ENCODE data around the gene DGKI. TPM values are rescaled to one million over a fixed set of nuclear protein-coding genes. Genes with fewer than 3 reads are reported as not detected.

The DGKI gene
- polyA plus RNA-seq, 4 donors, result 1.5 to 2.0 (median 1.7) TPM

DNA sequence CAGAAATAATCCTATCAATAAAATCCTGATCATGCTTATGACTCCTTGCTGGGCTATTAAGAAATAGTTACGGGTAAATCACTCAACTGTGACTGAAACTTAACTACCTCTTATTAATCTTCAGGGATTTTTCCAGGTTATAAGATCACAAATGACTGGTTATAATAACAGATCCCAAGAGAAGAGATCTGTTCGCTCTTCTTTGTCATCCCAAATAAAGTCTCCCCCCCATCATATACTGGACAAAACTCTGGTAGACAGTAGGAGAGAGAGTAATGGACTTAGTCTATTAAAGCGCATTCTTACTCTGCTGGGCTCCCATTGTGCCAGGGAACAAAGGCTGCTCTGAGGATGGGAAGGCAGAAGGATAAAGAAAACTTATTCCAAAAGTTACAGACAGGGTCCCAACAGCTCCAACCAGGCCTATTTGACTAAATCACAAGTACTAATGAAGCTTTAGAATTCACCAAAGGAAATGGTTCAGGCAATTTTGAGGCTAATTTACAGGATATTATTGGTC is 233.7 kb downstream of the DGKI start:
- DNase-seq (ENCODE audit: low read depth in 4 of 4, low spot score in 2 of 4), result no peak

DNA sequence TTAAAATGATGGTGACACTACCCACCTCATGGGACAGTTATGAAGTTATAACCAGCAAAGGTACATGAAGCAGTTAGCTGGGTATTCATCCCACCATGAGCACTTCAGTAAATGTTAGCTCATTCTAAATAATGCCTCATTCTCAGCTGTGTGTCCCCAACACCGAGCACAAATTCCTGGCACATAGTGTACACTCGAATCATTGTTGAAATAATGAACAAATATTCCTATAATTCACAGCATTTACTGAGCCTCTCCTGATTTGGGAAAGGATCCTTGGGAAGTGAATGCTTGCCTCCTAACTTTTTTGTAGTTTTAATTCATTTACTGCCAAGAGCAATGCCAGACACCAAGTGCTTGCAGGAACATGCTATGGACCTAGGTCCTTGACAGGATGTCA is 235.2 kb downstream of the DGKI start:
- no peak for DNase-seq (ENCODE audit: low read depth in 4 of 4, low spot score in 2 of 4)

DNA sequence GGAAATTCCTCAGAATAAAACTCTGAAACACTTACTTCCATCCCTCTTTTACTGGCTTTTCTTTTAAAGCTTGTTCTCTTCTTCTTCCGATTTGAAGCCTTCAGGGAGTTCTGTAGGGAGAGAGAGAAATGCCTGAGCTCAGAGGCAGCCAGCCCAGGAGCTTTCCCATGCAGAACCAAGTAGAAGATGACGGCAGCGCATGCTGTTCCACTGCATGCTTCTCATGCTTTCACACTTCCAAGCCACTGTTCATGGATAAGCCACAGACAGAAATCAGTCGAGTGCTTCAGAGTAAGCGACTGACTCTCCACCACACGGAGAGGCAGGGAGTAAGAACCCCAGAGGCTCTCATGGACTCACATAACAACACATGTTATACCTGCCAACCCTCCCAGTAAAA is 237.3 kb downstream of the DGKI start:
- DNase-seq (ENCODE audit: low read depth in 4 of 4, low spot score in 2 of 4), result peak in 1 of 4 donors; percentile 15

DNA sequence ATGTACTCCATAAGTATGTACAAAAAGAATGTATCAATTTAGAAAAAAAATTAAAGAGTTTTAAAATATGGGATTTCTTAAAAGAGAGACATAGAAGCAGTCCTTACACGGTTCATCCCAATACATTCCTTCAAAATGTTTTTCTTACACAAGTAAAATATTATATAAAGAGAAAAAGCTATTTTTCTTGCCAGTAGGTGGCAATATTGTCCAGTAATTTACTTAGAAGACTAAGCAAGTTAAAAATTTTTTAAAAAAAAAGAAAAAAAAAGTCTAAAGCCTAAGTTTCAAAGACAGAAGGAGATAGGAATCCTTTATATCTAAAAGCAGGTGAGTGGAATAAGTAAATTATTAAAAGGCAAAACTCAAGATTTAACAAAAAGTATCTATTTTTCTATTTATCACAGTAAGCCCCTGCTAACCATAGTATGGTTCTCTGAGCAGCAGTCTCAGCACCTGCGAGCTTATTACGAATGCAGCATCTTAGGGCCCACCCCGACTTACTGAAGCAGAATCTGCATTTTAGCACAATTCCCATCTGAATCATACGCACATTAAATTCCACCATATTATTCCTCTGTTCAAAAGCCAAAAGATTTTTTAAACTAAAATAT is 240.6 kb downstream of the DGKI start:
- peak in 2 of 4 donors; percentile 24 to 51 for DNase-seq (ENCODE audit: low read depth in 4 of 4, low spot score in 2 of 4)

DNA sequence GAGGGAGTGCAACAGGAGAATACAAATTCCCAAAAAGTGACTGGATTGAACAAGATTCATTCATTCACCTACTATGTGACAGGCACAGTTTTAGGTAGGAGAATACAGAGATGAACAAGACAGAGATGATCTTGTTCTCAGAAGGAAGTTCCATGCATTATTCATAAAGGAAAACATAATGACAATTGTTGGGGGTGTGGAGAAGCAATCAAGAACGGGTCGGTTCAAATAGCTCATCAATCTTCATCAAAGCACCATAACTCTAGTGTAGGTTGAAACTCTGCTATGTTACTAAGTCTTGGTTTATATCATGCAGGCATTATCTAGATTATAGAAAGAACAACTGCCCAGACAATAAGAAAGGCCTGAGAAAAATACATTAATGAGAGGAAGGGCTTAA is 243.7 kb downstream of the DGKI start:
- no peak for DNase-seq (ENCODE audit: low read depth in 4 of 4, low spot score in 2 of 4)

DNA sequence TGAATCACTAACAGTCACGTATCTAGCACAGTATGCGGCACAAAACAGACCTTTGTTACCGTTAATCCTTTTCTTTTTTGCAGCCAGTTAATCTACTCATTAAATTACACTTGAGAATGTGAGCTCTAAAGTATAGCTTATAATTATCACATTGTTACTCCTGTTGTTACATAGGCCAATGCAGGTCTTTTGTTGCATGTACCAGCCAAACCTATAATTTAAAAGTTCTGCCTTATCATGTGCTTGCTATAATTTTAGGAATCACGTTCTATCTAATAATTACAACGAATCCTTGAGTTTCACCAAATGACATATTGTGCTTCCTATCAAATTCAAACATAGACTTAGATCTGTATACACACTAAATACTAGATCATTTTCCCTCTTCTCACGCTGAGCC is 245.1 kb downstream of the DGKI start:
- no peak for DNase-seq (ENCODE audit: low read depth in 4 of 4, low spot score in 2 of 4)

DNA sequence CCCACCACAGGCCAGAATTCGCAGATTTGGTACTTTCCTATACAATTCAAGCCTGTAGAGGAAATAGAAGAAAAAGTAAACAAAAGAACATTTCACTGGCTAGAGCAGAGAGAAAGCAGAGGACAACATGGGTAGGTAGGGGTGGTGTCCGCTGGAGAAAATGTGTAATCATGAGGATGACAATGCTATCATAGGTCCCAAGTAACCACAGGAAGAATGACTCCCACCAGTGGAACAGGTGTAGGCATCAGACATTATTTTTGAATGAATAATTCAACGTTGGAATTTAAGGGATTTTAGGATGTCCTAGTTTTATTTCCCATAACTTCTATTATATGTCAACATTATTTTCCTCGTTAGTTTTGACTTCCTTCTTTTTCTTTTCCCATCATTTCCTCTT is 248.9 kb downstream of the DGKI start:
- DNase-seq (ENCODE audit: low read depth in 4 of 4, low spot score in 2 of 4), result no peak

DNA sequence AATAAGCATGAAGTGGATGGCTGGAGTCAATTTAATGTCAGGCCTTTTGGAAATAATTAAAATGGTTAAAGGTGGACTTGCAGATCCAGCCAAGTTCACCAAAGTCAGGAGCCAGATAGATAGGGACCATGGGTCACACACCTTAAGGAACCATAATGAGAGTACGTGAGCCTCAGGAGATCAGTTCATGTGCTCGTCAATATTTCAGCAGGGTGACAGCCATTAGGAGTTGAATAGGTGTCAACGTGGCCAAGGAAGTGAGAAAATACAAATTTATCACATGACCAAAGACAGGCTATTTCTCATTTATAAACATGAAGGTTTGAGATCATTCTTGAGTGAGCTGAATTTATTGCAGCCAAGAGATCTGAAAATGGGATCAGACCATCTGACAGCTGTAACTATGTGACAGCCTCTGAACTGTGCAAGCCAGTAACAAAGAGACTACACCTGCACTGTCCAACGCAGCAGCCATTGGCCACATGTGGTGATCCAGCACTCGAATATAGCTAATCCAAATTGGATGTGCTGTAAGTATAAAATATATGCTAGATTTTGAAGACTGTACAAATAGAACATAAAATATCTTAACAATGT is 253.6 kb downstream of the DGKI start:
- DNase-seq (ENCODE audit: low read depth in 4 of 4, low spot score in 2 of 4), result no peak

DNA sequence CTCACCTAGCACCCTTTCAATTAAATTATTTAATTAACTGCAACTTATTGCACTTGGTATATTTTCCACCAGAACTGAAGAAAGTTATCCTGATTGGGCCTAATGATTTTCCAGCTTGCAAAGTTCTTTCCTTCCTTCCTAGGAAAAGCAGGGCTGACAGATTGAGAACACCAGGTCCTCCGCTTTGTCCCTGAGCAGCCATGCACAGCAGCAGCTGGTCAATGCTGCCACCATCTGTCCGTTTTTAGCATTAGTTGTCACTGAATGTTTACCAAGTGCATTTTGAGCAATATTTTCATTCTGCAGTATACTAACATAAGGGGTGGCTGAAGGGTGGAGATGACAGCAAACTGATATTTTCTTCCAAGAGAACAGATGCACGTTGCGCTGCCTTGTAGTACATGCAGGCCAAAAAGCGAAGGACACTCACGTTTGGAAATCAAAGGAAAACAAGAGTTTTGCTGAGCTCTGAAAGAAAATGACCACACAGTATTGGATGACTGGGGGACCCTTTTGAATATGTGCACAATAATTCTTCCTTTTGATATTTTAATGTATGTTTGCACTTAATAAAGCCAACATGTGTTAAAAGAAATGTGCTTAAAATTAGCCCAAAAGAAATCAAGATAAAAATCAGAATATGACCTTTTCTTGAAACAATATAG is 254.4 kb downstream of the DGKI start:
- DNase-seq (ENCODE audit: low read depth in 4 of 4, low spot score in 2 of 4), result peak in 3 of 4 donors; percentile 22 to 67 (median 54)

DNA sequence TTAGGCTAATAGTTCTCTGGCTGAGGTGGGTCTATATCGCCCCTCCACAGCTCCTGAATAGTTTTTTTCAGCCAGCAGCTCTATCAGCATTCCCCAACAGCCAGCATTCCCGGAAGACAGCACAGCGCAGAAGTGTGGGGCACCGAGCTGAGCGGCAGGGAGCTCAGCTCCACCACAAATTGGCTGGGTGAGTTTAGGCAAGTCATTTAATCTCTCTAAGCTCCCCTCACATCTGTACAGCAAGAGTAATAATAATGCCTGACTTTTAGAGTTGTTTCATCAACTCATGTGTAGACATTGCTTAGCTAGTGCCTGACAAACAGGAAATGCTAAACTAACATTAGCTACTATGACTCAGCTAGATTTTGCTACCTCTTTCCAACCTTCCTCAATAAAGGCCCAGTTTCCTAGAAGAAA is 255.3 kb downstream of the DGKI start:
- DNase-seq (ENCODE audit: low read depth in 4 of 4, low spot score in 2 of 4), result no peak

DNA sequence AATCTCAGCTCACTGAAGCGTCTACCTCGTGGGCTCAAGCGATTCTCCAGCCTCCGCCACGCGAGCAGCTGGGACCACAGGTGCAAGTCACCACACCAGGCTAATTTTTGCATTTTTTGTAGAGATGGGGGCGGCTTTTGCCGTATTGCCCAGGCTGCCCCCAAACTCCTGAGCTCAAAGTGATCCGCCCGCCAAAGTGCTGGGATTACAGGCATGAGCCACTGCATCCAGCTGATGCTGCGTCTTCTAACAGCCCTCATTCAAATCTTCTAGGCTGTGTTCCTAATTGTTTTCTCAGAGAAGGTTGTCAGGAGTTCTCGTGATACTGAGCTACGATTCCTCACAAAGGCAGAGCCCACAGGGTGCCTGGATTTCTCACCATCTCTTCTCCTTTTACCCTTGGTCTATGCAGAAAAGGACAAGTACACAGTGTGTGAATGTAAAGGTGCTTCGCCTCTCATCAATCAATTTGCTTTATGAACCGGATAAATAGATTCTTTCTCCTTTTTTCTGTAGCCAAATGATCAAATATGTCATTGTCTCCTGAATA is 255.9 kb downstream of the DGKI start:
- DNase-seq (ENCODE audit: low read depth in 4 of 4, low spot score in 2 of 4), result no peak

DNA sequence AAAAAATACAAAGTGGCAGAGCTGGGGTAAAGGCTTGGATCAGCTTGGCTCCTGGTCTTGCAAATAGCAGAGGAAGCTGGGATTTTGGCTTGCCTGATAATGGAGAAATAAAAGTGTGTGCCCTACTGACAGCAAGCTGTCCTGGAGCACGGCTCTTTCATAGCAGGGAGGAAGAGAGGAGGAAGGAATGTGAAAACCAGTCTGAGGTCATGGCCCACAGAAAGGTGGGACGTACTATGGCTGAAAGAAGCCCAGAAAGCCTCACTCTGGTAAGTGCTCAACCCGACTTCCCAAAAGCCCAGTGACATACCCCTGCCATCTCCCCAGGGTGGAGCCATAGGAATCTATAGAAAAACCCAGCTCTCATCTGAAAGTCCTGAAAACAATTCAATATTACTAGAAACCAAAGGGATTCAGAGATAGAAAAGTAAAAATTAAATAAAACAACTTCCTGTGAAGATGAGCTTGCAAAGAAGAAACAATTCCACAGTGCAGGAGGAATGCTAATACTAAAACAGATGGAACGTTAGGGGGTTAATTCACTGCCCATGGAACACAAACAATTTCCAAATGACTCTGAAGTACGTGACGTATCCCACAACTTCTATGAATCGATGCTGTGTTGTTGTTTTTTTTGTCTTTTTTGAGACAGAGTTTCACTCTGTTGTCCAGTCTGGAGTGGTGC is 256.6 kb downstream of the DGKI start:
- no peak for DNase-seq (ENCODE audit: low read depth in 4 of 4, low spot score in 2 of 4)

DNA sequence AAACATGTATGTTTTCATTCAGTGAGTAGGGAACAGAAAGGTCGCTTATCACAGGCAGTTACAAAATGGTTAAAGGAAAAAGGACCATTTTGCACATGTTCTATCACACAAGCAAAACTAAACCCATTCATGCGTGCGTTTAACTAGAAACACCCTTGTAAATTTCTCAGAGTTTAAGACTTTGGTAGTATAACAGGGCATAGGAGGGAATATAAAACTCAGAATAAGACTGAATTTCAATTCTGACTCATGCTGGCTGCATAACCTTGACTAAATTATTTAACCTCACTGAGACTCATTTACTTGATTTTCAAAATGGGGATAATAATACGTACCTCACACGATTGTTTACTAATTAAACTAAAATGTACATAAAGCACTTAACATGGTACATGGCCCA is 259.4 kb downstream of the DGKI start:
- no peak for DNase-seq (ENCODE audit: low read depth in 4 of 4, low spot score in 2 of 4)

DNA sequence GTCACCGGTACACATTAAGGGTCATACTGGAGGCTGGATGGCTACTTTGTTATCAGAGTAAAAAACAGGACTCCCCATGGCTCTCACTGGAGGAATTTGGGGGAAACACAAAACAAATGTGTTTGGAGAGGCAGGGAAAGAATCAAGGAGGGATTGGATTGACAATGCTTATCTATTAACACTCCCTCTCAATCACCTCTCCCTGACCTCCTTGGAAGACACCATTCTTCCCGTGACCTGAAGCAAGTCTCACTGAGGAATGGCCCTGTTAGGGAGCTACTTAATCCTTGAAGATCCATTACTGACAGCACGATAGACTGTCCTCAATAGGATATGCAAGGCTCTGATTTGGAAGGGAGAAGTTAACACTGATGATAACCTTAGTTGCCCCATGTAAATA is 261.2 kb downstream of the DGKI start:
- DNase-seq (ENCODE audit: low read depth in 4 of 4, low spot score in 2 of 4), result no peak

DNA sequence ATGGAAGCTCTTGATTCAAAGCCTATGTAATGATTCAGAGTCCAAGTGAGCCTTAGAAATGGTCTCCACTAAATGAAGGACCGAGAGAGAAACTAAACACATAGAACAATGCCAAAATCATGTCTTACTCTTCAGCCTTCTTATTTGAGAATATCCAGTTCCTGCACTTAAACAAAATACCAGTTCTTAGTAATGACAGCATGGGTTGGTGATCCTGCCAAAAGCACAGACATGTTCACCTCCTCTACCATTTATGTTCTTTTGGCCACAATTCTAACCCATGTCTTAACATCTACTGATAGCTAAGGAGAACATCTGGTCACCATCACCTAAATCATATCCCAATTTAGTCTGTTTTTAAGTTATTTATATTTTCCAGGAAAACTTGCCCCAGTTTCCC is 263.6 kb downstream of the DGKI start:
- DNase-seq (ENCODE audit: low read depth in 4 of 4, low spot score in 2 of 4), result no peak

DNA sequence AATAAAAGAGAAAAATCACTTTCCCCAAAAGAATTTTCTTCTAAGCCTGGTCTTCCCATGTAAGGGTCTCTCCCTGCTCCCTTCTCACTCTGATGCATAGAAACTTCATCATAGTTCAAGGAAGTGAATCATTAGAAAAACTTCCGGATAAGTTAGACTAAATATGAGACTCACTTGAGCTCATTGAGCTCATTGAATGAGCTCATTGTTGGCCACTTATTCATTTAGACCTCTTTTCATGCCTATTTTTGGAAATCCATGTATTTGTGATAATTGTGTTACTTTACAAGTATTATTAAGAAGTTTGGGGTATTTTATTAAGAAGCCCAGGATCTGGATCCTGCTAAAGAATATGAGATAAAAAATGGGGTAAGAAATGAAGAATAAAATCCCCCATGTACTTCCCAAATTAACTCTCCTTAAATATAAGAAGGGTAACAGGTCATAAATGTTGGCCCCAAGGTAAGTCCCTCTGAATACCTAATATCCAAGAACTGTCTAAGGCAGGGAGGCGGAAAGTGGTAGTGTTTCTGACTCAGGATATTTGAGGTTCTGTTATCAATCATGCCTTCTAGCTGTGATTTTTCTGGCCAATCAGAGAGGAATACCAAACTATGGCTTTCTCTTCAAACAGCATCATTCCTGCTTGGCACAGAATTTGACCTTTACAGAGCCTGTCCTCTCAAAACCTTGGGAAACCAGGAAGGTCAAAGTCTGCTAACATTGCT is 266.7 kb downstream of the DGKI start:
- no peak for DNase-seq (ENCODE audit: low read depth in 4 of 4, low spot score in 2 of 4)

DNA sequence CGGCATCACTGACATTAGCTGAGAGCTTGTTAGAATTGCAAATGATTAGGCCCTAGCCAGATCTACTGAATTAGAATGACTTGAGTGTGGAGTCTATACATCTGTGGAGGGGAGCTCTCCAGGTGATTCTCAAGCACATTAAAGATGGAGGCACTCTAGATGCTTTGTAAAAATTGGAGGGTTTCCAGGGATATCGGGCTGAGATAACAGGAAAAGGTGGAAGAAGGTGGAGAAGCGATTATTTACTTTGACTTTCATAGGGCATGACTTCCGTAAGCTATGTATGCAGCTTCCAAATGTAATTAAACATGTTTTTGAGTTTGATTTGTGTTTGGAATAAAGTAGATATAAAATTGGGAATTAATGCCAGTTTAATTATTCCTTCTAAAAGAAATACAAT is 268.2 kb downstream of the DGKI start:
- no peak for DNase-seq (ENCODE audit: low read depth in 4 of 4, low spot score in 2 of 4)

DNA sequence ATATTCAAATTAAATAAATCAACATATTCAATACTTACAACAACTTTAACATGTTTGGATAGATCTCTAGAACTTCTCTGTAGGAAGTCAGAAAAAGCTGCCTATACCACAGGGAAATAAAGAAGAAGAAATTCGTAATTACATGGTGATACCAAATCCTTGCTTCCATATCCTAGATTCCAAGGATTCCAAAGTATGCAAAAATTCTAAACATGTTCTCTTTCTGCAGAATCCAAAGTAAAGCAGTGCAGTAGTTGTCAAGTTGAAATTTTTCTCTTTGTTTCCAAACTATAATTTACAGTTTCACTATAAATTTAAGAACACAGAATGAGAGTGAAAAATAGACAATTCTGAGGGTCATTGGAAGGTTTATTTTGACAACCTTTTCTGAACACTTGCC is 269.6 kb downstream of the DGKI start:
- DNase-seq (ENCODE audit: low read depth in 4 of 4, low spot score in 2 of 4), result no peak

DNA sequence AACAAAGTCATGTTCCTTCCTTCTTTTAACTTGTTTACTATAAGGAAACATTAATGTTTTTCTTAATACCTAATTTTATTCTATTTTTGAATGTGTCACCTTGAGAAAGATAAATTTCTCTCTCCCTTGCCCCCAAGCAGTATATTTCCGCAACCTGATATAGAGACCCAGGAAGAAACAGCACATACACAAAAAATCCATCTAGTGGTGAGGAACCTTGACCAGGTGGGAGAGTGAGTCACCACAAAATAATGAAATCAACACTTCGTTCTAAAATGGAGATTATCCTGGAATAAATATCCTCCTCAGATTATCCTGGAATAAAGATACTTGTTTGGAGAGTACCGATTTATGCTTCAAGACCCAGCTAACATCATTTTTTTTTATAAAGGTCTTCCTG is 270.3 kb downstream of the DGKI start:
- DNase-seq (ENCODE audit: low read depth in 4 of 4, low spot score in 2 of 4), result no peak

DNA sequence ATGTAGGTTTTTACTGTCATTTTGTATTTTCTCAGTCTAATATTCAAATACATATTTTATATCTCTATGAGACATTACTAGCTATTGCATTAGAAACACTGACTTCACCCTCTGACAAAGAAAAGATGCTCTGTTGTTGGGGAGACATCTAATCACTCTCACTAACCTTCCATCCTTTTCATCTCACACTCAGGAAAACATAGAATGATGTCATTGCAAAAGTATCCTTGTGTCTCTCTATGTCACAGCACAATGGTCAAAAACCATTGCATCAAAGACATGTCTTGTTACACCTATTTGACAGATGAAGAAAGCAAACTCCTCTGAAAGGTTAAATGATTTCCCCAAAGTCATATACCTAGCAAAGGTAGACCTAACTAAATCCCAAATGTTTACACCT is 272.0 kb downstream of the DGKI start:
- DNase-seq (ENCODE audit: low read depth in 4 of 4, low spot score in 2 of 4), result no peak
